K562 (cell line): ENCODE results near the gene LCP2. TPM values are rescaled to one million over a fixed set of nuclear protein-coding genes. Genes with fewer than 3 reads are reported as not detected.

ENCODE experiments used
- CBFA2T2 ChIP-seq: fragments of 450-650 bp; conservative IDR thresholded peaks from 2 replicates; pipeline ENCODE4 v1.6.1; 2017; ENCODE audit warnings: mild to moderate bottlenecking
- CBX1 ChIP-seq: sonication (generic); IDR thresholded peaks from 2 replicates; pipeline ENCODE4 v1.6.1; 2016; ENCODE audit warnings: antibody characterized with exemption, low read depth, mild to moderate bottlenecking
- E2F1 ChIP-seq: sonication (generic); formaldehyde crosslinking; IDR thresholded peaks from 2 replicates; pipeline ENCODE4 v1.8.1; 2023; ENCODE audit warnings: mild to moderate bottlenecking, missing genetic modification reagents, moderate library complexity
- E2F3 ChIP-seq: fragments of 250-450 bp; sonication (Bioruptor Pico); IDR thresholded peaks from 2 replicates; pipeline ENCODE4 v1.4.0; 2020; ENCODE audit warnings: mild to moderate bottlenecking
- ERF ChIP-seq: fragments of 450-650 bp; formaldehyde crosslinking; IDR thresholded peaks from 2 replicates; pipeline ENCODE4 v1.4.0; 2020; ENCODE audit warnings: mild to moderate bottlenecking, mixed read lengths
- FOXK2 ChIP-seq, 2 experiments: fragments of 450-650 bp; IDR thresholded peaks in 1 of 2; conservative IDR thresholded peaks in 1 of 2; 2 replicates each; pipeline ENCODE4 v1.6.1; 2016; ENCODE audit warnings: low read depth in 2 of 2, mild to moderate bottlenecking in 1 of 2
- HBP1 ChIP-seq: fragments of 450-650 bp; formaldehyde crosslinking; IDR thresholded peaks from 2 replicates; pipeline ENCODE4 v1.4.0; 2022; ENCODE audit warnings: missing genetic modification characterization
- HMG20B ChIP-seq: fragments of 250-450 bp; sonication (Bioruptor Pico); IDR thresholded peaks from 2 replicates; pipeline ENCODE4 v1.5.0; 2021; ENCODE audit warnings: mild to moderate bottlenecking
- ILK ChIP-seq: fragments of 450-650 bp; IDR thresholded peaks from 2 replicates; pipeline ENCODE4 v1.6.1; 2016; ENCODE audit warnings: missing genetic modification characterization, low read depth, mild to moderate bottlenecking, missing compliant biosample characterization, moderate library complexity, borderline replicate concordance
- MEIS2 ChIP-seq: fragments of 450-650 bp; IDR thresholded peaks from 2 replicates; pipeline ENCODE4 v1.6.1; 2014; ENCODE audit warnings: mild to moderate bottlenecking; ENCODE audit not compliant: partially characterized antibody
- MYC ChIP-seq, 2 experiments: fragments of 250-450 bp in 1 of 2; sonication (Bioruptor Pico) in 1 of 2; IDR thresholded peaks; 2 replicates each; pipeline versions ENCODE4 v1.5.1 to v1.6.1; 2012 to 2021; ENCODE audit warnings: low read depth in 2 of 2, borderline replicate concordance in 1 of 2, improper control_type of control experiment in 1 of 2, low read length in 1 of 2, mild to moderate bottlenecking in 1 of 2, moderate library complexity in 1 of 2
- NRF1 ChIP-seq, 2 experiments: fragments of 450-650 bp; IDR thresholded peaks in 1 of 2; conservative IDR thresholded peaks in 1 of 2; 2 replicates each; pipeline ENCODE4 v1.6.1; 2014; ENCODE audit warnings: mild to moderate bottlenecking in 2 of 2
- SIX5 ChIP-seq, 2 experiments: IDR thresholded peaks; 2 replicates each; pipeline ENCODE4 v1.6.1; 2011; ENCODE audit warnings: low read length in 2 of 2, borderline replicate concordance in 1 of 2, low read depth in 1 of 2, mild to moderate bottlenecking in 1 of 2, moderate library complexity in 1 of 2; ENCODE audit not compliant: insufficient read depth in 1 of 2
- SOX6 ChIP-seq: fragments of 450-650 bp; IDR thresholded peaks from 2 replicates; pipeline ENCODE4 v1.6.1; 2014; ENCODE audit warnings: mild to moderate bottlenecking
- TCF3 ChIP-seq: sonication (generic); formaldehyde crosslinking; IDR thresholded peaks from 2 replicates; pipeline ENCODE4 v1.4.0; 2020; ENCODE audit warnings: mild to moderate bottlenecking, missing genetic modification reagents
- UBTF ChIP-seq, 2 experiments: IDR thresholded peaks; 2 replicates each; pipeline ENCODE4 v1.6.1; 2012; ENCODE audit warnings: improper control_type of control experiment in 2 of 2, low read depth in 2 of 2, low read length in 2 of 2, borderline replicate concordance in 1 of 2
- VEZF1 ChIP-seq: fragments of 200-800 bp; sonication (Bioruptor generic); IDR thresholded peaks from 2 replicates; pipeline ENCODE4 v1.6.1; 2017; ENCODE audit warnings: missing genetic modification characterization, missing compliant biosample characterization
- ZBTB26 ChIP-seq: fragments of 450-650 bp; formaldehyde crosslinking; IDR thresholded peaks from 2 replicates; pipeline ENCODE4 v1.4.0; 2022; ENCODE audit warnings: missing genetic modification characterization
- ZNF436 ChIP-seq: fragments of 250-450, 450-650 bp; sonication (Bioruptor Pico); formaldehyde crosslinking; IDR thresholded peaks from 2 replicates; pipeline ENCODE4 v1.7.0; 2020; ENCODE audit warnings: mild to moderate bottlenecking
- ZNF79 ChIP-seq: fragments of 250-450 bp; sonication (Bioruptor Pico); IDR thresholded peaks from 2 replicates; pipeline ENCODE4 v1.4.0; 2020; ENCODE audit warnings: low read depth, mild to moderate bottlenecking, moderate library complexity
- polyA plus RNA-seq, 8 experiments: library from polyadenylated mRNA; depleted of rRNA in 4 of 8; stranded (reverse) in 5 of 8; unstranded in 3 of 8; fragments of >200 nt; fragmentation: Nextera tagmentation in 2 of 8; fragmentation: Illumina TruSeq in 1 of 8; extraction: Ambion mirVana in 2 of 8; extraction: Trizol in 1 of 8; gene quantifications; 2 replicates each; pipeline versions ENCODE4 v1.2.1 to v1.2.3, GENCODE V29; 2011 to 2014; ENCODE audit warnings: inconsistent platforms in 1 of 8, missing spikeins in 1 of 8
- total RNA-seq, 7 experiments: library from RNA; depleted of rRNA in 6 of 7; stranded (reverse); fragments of >200 nt in 6 of 7; fragmentation: Illumina TruSeq in 2 of 7; extraction: Trizol in 2 of 7; gene quantifications; 2 replicates each; pipeline versions ENCODE4 v1.2.1 to v1.2.3, GENCODE V29; 2011 to 2021; ENCODE audit warnings: low replicate concordance in 1 of 7

LCP2 gene
- total and polyA plus RNA-seq, 9 of the 15 experiments (the other 6 are each of a cell fraction or from before 2014, with no cell fraction given) = 4.0 to 31.3 (median 14.6) TPM

GRCh38 chr5:170200876-170201275, 96.7 kb downstream of the LCP2 start (continued):
- TF ChIP-seq VEZF1 (CRISPR knock-in tag) (no peak; the same call in 1 of the 2 replicates), TCF3 (CRISPR knock-in tag) (peak; percentile 61), SOX6 (peak; percentile 86), SIX5 (IDR thresholded peaks at IDR 0.05; ENCODE audit: borderline replicate concordance in 1 of 2, insufficient read depth in 1 of 2, low read depth in 1 of 2, low read length in 2 of 2) (no peak), HBP1 (no peak), ZNF436 (CRISPR knock-in tag) (no peak), CBX1 (no peak), NRF1 (conservative IDR thresholded peaks at IDR 0.05 in 1 of 2, IDR thresholded peaks at IDR 0.05 in 1 of 2) (no peak), ZBTB26 (CRISPR knock-in tag) (no peak), HMG20B (no peak), ILK (tag) (no peak), ERF (CRISPR knock-in tag) (no peak), MEIS2 (no peak), CBFA2T2 (0 out of 2 replicates have a peak, but pooled peaks have one; percentile 18), FOXK2 (conservative IDR thresholded peaks at IDR 0.05 in 1 of 2, IDR thresholded peaks at IDR 0.05 in 1 of 2; ENCODE audit: low read depth in 2 of 2) (no peak), MYC (IDR thresholded peaks at IDR 0.05; ENCODE audit: low read depth, low read length) (no peak), MYC (CRISPR knock-in tag; IDR thresholded peaks at IDR 0.05; ENCODE audit: borderline replicate concordance, low read depth) (no peak), E2F3 (CRISPR knock-in tag) (no peak), UBTF (IDR thresholded peaks at IDR 0.05; ENCODE audit: borderline replicate concordance in 1 of 2, low read depth in 2 of 2, low read length in 2 of 2) (no peak), ZNF79 (no peak), E2F1 (CRISPR knock-in tag) (no peak)
